Mesendoderm (in vitro differentiated cells): ENCODE measurements around the gene PTCHD1.

ENCODE experiments used
- DNase-seq: peaks from one replicate; pipeline ENCODE4 v3.0.0; 2013
- H2AK5ac ChIP-seq: 2 replicates; pipeline ENCODE4 v1.6.1; 2013; ENCODE audit warnings: low read length, inconsistent platforms
- H2BK120ac ChIP-seq: 2 replicates; pipeline ENCODE4 v1.6.1; 2013; ENCODE audit warnings: low read depth, mild to moderate bottlenecking, low read length, moderate library complexity, mixed read lengths
- H2BK15ac ChIP-seq: replicated peaks from 2 replicates; pipeline ENCODE4 v1.6.1; 2013; ENCODE audit warnings: low read depth, mild to moderate bottlenecking, moderate library complexity
- H2BK5ac ChIP-seq: 2 replicates; pipeline ENCODE4 v1.6.1; 2013; ENCODE audit warnings: low read length, inconsistent platforms
- H3K18ac ChIP-seq: 2 replicates; pipeline ENCODE4 v1.6.1; 2013; ENCODE audit warnings: mild to moderate bottlenecking, low read length, mixed read lengths
- H3K23ac ChIP-seq: one replicate; pipeline ENCODE4 v1.6.1; 2013; ENCODE audit warnings: low read length
- H3K27ac ChIP-seq: 2 replicates; pipeline ENCODE4 v1.5.1; 2013; ENCODE audit warnings: low read depth, mild to moderate bottlenecking, inconsistent platforms, low read length, moderate library complexity
- H3K27me3 ChIP-seq: 2 replicates; pipeline ENCODE4 v1.6.1; 2013; ENCODE audit warnings: low read length, control low read depth, mild to moderate bottlenecking, inconsistent platforms; ENCODE audit not compliant: insufficient read depth, poor library complexity
- H3K36me3 ChIP-seq: 2 replicates; pipeline ENCODE4 v1.6.1; 2013; ENCODE audit warnings: low read length, inconsistent platforms; ENCODE audit not compliant: control insufficient read depth, insufficient read depth
- H3K4ac ChIP-seq: one replicate; pipeline ENCODE4 v1.6.1; 2013; ENCODE audit warnings: low read depth, mild to moderate bottlenecking, low read length, moderate library complexity
- H3K4me1 ChIP-seq: 2 replicates; pipeline ENCODE4 v1.6.1; 2013; ENCODE audit warnings: low read depth, low read length, inconsistent platforms; ENCODE audit not compliant: control insufficient read depth
- H3K4me2 ChIP-seq: 2 replicates; pipeline ENCODE4 v1.6.1; 2013; ENCODE audit warnings: low read length
- H3K4me3 ChIP-seq: 2 replicates; pipeline ENCODE4 v1.5.1; 2013; ENCODE audit warnings: mild to moderate bottlenecking, low read length
- H3K56ac ChIP-seq: one replicate; pipeline ENCODE4 v1.6.1; 2013; ENCODE audit warnings: low read length
- H3K79me1 ChIP-seq: 2 replicates; pipeline ENCODE4 v1.6.1; 2013; ENCODE audit warnings: low read length, inconsistent platforms
- H3K79me2 ChIP-seq: 2 replicates; pipeline ENCODE4 v1.6.1; 2013; ENCODE audit warnings: mild to moderate bottlenecking, low read length; ENCODE audit not compliant: control insufficient read depth, insufficient read depth
- H3K9ac ChIP-seq: 2 replicates; pipeline ENCODE4 v1.6.1; 2013; ENCODE audit warnings: low read length, inconsistent platforms
- H4K5ac ChIP-seq: one replicate; pipeline ENCODE4 v1.6.1; 2013; ENCODE audit warnings: low read length
- H4K8ac ChIP-seq: one replicate; pipeline ENCODE4 v1.6.1; 2013; ENCODE audit warnings: low read depth, mild to moderate bottlenecking, control low read depth, low read length, moderate library complexity
- WGBS: extraction: QIAGEN DNeasy Blood & Tissue Kit; methylation state at CpG from one replicate; pipeline ENCODE4 v1.1.7; 2013; ENCODE audit warnings: low lambda C conversion rate, missing lambda C conversion rate; ENCODE audit not compliant: insufficient coverage; ENCODE audit errors: extremely low coverage; 5-methylcytosine and 5-hydroxymethylcytosine counted together

PTCHD1 gene

GRCh38 chrX:23341452-23341851 lies 6.8 kb downstream of the PTCHD1 start:
- H3K79me1 ChIP-seq: no peaks in the 10 kb centered on the region
- H3K4ac ChIP-seq: no peak overlapping the region
- H3K23ac ChIP-seq: no peak overlapping the region
- no peaks in the 10 kb centered on the region for H3K4me1 ChIP-seq
- H2AK5ac ChIP-seq: no peak overlapping the region
- peak overlapping the region; percentile 73 for H3K27ac ChIP-seq
- no peak overlapping the region for H2BK15ac ChIP-seq
- no peaks in the 10 kb centered on the region for H3K27me3 ChIP-seq
- no peak overlapping the region for H3K4me2 ChIP-seq
- no peaks in the 10 kb centered on the region for H3K36me3 ChIP-seq
- no peak overlapping the region for H3K56ac ChIP-seq
- DNase-seq: peak; percentile 90
- H4K5ac ChIP-seq: no peak overlapping the region
- H3K79me2 ChIP-seq: peaks cover 3% of the 10 kb centered on the region
- H2BK120ac ChIP-seq: no peak overlapping the region
- no peak overlapping the region for H3K9ac ChIP-seq
- H4K8ac ChIP-seq: no peak overlapping the region
- no peak overlapping the region for H2BK5ac ChIP-seq
- WGBS: no CpG with 5 or more reads among the region's 6 CpGs
- no peak overlapping the region for H3K18ac ChIP-seq
- H3K4me3 ChIP-seq: no peak overlapping the region

GRCh38 chrX:23344238-23344903 lies 9.7 kb downstream of the PTCHD1 start:
- peak; percentile 68 for DNase-seq
- H3K23ac ChIP-seq: no peak overlapping the region

GRCh38 chrX:23344904-23345271 lies 10.2 kb downstream of the PTCHD1 start:
- Histone ChIP-seq H3K23ac (no peak overlapping the region), H3K56ac (no peak overlapping the region), H3K4me2 (no peak overlapping the region), H4K8ac (no peak overlapping the region), H3K36me3 (no peaks in the 10 kb centered on the region), H3K4me1 (no peaks in the 10 kb centered on the region), H3K27ac (peak overlapping the region; percentile 23), H4K5ac (no peak overlapping the region), H3K27me3 (no peaks in the 10 kb centered on the region), H3K79me2 (no peaks in the 10 kb centered on the region), H3K4ac (no peak overlapping the region), H3K18ac (no peak overlapping the region), H2AK5ac (no peak overlapping the region), H2BK15ac (no peak overlapping the region), H3K79me1 (no peaks in the 10 kb centered on the region), H3K4me3 (no peak overlapping the region), H2BK120ac (no peak overlapping the region), H2BK5ac (no peak overlapping the region), H3K9ac (no peak overlapping the region)
- no CpG with 5 or more reads among the region's 2 CpGs for WGBS
- no peak for DNase-seq

More at GRCh38 chrX:23344238-23344903, 9.7 kb downstream of the PTCHD1 start:
- no peaks in the 10 kb centered on the region for H3K36me3 ChIP-seq
- H3K4me2 ChIP-seq: no peak overlapping the region
- no peak overlapping the region for H2BK120ac ChIP-seq
- H2BK15ac ChIP-seq: no peak overlapping the region
- no peak overlapping the region for H3K18ac ChIP-seq
- no peak overlapping the region for H4K5ac ChIP-seq
- H3K9ac ChIP-seq: no peak overlapping the region
- H3K79me1 ChIP-seq: no peaks in the 10 kb centered on the region
- no peak overlapping the region for H3K4me3 ChIP-seq
- no peaks in the 10 kb centered on the region for H3K27me3 ChIP-seq
- H3K4me1 ChIP-seq: no peaks in the 10 kb centered on the region
- H2BK5ac ChIP-seq: no peak overlapping the region
- no peaks in the 10 kb centered on the region for H3K79me2 ChIP-seq
- H3K56ac ChIP-seq: no peak overlapping the region
- no peak overlapping the region for H2AK5ac ChIP-seq
- H4K8ac ChIP-seq: no peak overlapping the region
- WGBS: no CpG with 5 or more reads among the region's 5 CpGs
- H3K27ac ChIP-seq: peak overlapping the region; percentile 23
- no peak overlapping the region for H3K4ac ChIP-seq

- no peak overlapping the region for H3K56ac ChIP-seq
- no peaks in the 10 kb centered on the region for H3K4me1 ChIP-seq
- no peaks in the 10 kb centered on the region for H3K36me3 ChIP-seq
- no peak overlapping the region for H2BK120ac ChIP-seq
- no peak overlapping the region for H3K4ac ChIP-seq
- H3K79me2 ChIP-seq: no peaks in the 10 kb centered on the region
- H2BK15ac ChIP-seq: no peak overlapping the region
- no peak overlapping the region for H3K9ac ChIP-seq
- H3K27ac ChIP-seq: no peak overlapping the region
- no peak overlapping the region for H3K4me3 ChIP-seq
- H2BK5ac ChIP-seq: no peak overlapping the region
- no CpG with 5 or more reads among the region's 6 CpGs for WGBS
- no peak overlapping the region for H3K23ac ChIP-seq
- no peaks in the 10 kb centered on the region for H3K27me3 ChIP-seq
- H3K4me2 ChIP-seq: no peak overlapping the region
- no peak overlapping the region for H4K8ac ChIP-seq
- no peak overlapping the region for H2AK5ac ChIP-seq
- no peak overlapping the region for H4K5ac ChIP-seq
- no peak overlapping the region for H3K18ac ChIP-seq
- DNase-seq: no peak
- no peaks in the 10 kb centered on the region for H3K79me1 ChIP-seq
These were observed 21.5 kb downstream of the PTCHD1 start for GRCh38 chrX:23356189-23356588.

- no CpG with 5 or more reads among the region's 3 CpGs for WGBS
- Histone ChIP-seq H3K27me3 (no peaks in the 10 kb centered on the region), H3K27ac (no peak overlapping the region), H3K23ac (no peak overlapping the region), H3K4me3 (no peak overlapping the region), H3K4me2 (no peak overlapping the region), H3K36me3 (no peaks in the 10 kb centered on the region), H2BK120ac (no peak overlapping the region), H4K8ac (no peak overlapping the region), H3K18ac (no peak overlapping the region), H2AK5ac (no peak overlapping the region), H3K79me1 (no peaks in the 10 kb centered on the region), H3K4me1 (no peaks in the 10 kb centered on the region), H3K4ac (no peak overlapping the region), H3K79me2 (no peaks in the 10 kb centered on the region), H2BK15ac (no peak overlapping the region), H2BK5ac (no peak overlapping the region), H4K5ac (no peak overlapping the region), H3K9ac (no peak overlapping the region), H3K56ac (no peak overlapping the region)
- no peak for DNase-seq
These were observed 29.8 kb downstream of the PTCHD1 start for GRCh38 chrX:23364416-23364815.

GRCh38 chrX:23365541-23365940 lies 30.9 kb downstream of the PTCHD1 start:
- no peak overlapping the region for H2BK120ac ChIP-seq
- H3K4ac ChIP-seq: no peak overlapping the region
- H3K27ac ChIP-seq: no peak overlapping the region
- H3K23ac ChIP-seq: no peak overlapping the region
- H3K18ac ChIP-seq: no peak overlapping the region
- H3K4me2 ChIP-seq: no peak overlapping the region
- H3K79me2 ChIP-seq: no peaks in the 10 kb centered on the region
- no peak overlapping the region for H2BK15ac ChIP-seq
- no peak overlapping the region for H2AK5ac ChIP-seq
- no peak overlapping the region for H3K56ac ChIP-seq
- H3K9ac ChIP-seq: no peak overlapping the region
- no peak overlapping the region for H3K4me3 ChIP-seq
- no peak for DNase-seq
- H4K8ac ChIP-seq: no peak overlapping the region
- H2BK5ac ChIP-seq: no peak overlapping the region
- H3K27me3 ChIP-seq: no peaks in the 10 kb centered on the region
- no peak overlapping the region for H4K5ac ChIP-seq
- no peaks in the 10 kb centered on the region for H3K79me1 ChIP-seq
- no peaks in the 10 kb centered on the region for H3K36me3 ChIP-seq
- H3K4me1 ChIP-seq: no peaks in the 10 kb centered on the region
- no CpG with 5 or more reads among the region's 1 CpG for WGBS
